Activated CD8-positive, alpha-beta memory T cell treated with anti-CD3 and anti-CD28 coated beads, Interleukin-2, amount 10 ng/mL, durations not matched to agents 7 days and 5 days (primary cell): ENCODE measurements around the gene C11orf65. TPM values are rescaled to one million over a fixed set of nuclear protein-coding genes. Genes with fewer than 3 reads are reported as not detected.

Experiments used
- total RNA-seq, 2 experiments: library from RNA; stranded (reverse); gene quantifications; one replicate each; pipeline ENCODE4 v1.2.3, GENCODE V29; 2021

C11orf65 gene
- total RNA-seq, 2 experiments from 2014 or later = 0.61 TPM; not detected in 1

Other genes starting within 250 kb of the C11orf65 start
- gene NPAT, start 244.9 kb downstream of the C11orf65 start, total RNA-seq = 10 to 100 TPM; 30.2 to 38.7 TPM
- 100 to 1,000 TPM in 1 of 2 experiments, 10 to 100 TPM in 1; 84.3 to 113 TPM for gene ATM, start 244.5 kb downstream of the C11orf65 start, total RNA-seq
- 10 to 100 TPM; 27.5 to 32.6 TPM for gene POGLUT3, start 30.9 kb upstream of the C11orf65 start, total RNA-seq
- gene EXPH5, start 126.2 kb upstream of the C11orf65 start, total RNA-seq = 1 to 10 TPM in 1 of 2 experiments, under 1 TPM in 1; 0.96 to 1.1 TPM
- gene DDX10, start 197.5 kb upstream of the C11orf65 start, total RNA-seq = 10 to 100 TPM; 32.5 to 42.6 TPM